ENCODE results near the gene STK10. TPM values are rescaled to one million over a fixed set of nuclear protein-coding genes. Genes with fewer than 3 reads are reported as not detected.

The STK10 gene
- total RNA-seq, 2 donors from 2014 or later: 16.1 to 23.2 TPM

DNA sequence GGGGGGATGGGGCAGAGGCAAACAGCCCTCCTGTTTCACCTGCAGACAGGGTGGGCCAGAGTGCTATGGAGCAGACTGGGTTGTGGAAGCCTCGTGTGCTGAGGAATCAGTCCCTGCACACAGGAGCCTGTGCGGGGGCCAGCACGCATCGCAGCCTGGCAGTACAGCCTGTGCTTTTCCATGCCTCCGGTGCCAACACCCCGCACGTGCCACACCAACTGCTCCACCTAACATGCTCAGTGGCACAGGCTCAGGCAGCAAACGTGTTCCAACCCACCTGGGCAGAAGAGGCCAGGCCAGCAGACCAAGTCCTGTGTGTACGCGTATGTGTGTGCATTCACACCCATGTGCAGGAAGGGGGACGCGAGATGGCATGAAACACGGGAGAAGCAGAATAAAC, 144.2 kb downstream of the STK10 start:
- intact Hi-C loops (cut with DNase I): loop anchor here (5.0 kb wide), 1 partner anchor 622 kb away; no protein-coding TSS in a partner anchor
- H3K4me3 ChIP-seq: no peak overlapping the region
- H3K9me3 ChIP-seq: no peaks in the 10 kb centered on the region
- no peaks in the 10 kb centered on the region for H3K36me3 ChIP-seq
- H3K27ac ChIP-seq: no peak overlapping the region
- TF ChIP-seq, protein P1, sequence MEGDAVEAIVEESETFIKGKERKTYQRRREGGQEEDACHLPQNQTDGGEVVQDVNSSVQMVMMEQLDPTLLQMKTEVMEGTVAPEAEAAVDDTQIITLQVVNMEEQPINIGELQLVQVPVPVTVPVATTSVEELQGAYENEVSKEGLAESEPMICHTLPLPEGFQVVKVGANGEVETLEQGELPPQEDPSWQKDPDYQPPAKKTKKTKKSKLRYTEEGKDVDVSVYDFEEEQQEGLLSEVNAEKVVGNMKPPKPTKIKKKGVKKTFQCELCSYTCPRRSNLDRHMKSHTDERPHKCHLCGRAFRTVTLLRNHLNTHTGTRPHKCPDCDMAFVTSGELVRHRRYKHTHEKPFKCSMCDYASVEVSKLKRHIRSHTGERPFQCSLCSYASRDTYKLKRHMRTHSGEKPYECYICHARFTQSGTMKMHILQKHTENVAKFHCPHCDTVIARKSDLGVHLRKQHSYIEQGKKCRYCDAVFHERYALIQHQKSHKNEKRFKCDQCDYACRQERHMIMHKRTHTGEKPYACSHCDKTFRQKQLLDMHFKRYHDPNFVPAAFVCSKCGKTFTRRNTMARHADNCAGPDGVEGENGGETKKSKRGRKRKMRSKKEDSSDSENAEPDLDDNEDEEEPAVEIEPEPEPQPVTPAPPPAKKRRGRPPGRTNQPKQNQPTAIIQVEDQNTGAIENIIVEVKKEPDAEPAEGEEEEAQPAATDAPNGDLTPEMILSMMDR (IDR thresholded peaks at IDR 0.05): no peak
- no peak for DNase-seq
- H3K27me3 ChIP-seq: no peaks in the 10 kb centered on the region
- no peaks in the 10 kb centered on the region for H3K4me1 ChIP-seq
- H3K9ac ChIP-seq (ENCODE audit: low read depth in 2 of 2, low read length in 2 of 2): no peak overlapping the region

GRCh38 chr5:172042183-172042582, 145.8 kb downstream of the STK10 start:
- H3K27ac ChIP-seq: no peak overlapping the region
- intact Hi-C loops (cut with DNase I): loop anchor here (5.0 kb wide), 1 partner anchor 620 kb away; no protein-coding TSS in a partner anchor
- no peaks in the 10 kb centered on the region for H3K27me3 ChIP-seq
- no peaks in the 10 kb centered on the region for H3K4me1 ChIP-seq
- H3K9ac ChIP-seq (ENCODE audit: low read depth in 2 of 2, low read length in 2 of 2): no peak overlapping the region
- no peaks in the 10 kb centered on the region for H3K9me3 ChIP-seq
- no peak for DNase-seq
- H3K36me3 ChIP-seq: no peaks in the 10 kb centered on the region
- TF ChIP-seq, protein P1 (IDR thresholded peaks at IDR 0.05): no peak
- H3K4me3 ChIP-seq: no peak overlapping the region

GRCh38 chr5:172038167-172038566, 149.9 kb downstream of the STK10 start:
- TF ChIP-seq, protein P1 (IDR thresholded peaks at IDR 0.05): no peak
- intact Hi-C loops (cut with DNase I): no loop called here
- no peak overlapping the region for H3K27ac ChIP-seq

DNA sequence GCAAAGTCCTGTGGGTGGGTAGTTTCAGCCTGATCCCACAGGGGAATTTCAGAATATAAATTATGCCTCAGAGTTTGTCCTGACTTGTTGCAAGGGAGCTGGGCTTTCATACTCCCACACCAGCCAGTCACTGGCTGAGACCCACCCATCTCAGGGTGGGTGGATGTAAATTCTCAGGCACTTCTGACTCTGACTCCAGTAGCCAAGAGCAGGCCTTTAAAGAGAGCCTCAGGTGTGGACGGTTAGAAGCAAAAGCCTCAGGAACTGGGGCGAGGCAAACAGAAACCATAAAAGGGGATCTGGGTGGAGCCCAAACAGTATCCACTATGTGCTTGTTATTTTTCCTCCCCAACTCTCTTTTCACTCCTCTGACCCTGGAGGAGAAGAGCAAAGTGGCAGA, 153.0 kb downstream of the STK10 start:
- DNase-seq: no peak
- Histone ChIP-seq H3K4me3 (no peak overlapping the region), H3K9me3 (no peaks in the 10 kb centered on the region), H3K36me3 (no peaks in the 10 kb centered on the region), H3K27ac (no peak overlapping the region), H3K4me1 (no peaks in the 10 kb centered on the region), H3K9ac (ENCODE audit: low read depth in 2 of 2, low read length in 2 of 2) (no peak overlapping the region), H3K27me3 (no peaks in the 10 kb centered on the region)
- TF ChIP-seq, protein P1 (IDR thresholded peaks at IDR 0.05): no peak
- intact Hi-C loops (cut with DNase I): no loop called here

More at GRCh38 chr5:172038167-172038566, 149.9 kb downstream of the STK10 start:
- Histone ChIP-seq H3K9ac (ENCODE audit: low read depth in 2 of 2, low read length in 2 of 2) (no peak overlapping the region), H3K36me3 (no peaks in the 10 kb centered on the region), H3K9me3 (no peaks in the 10 kb centered on the region), H3K27me3 (no peaks in the 10 kb centered on the region), H3K4me1 (no peaks in the 10 kb centered on the region), H3K4me3 (no peak overlapping the region)
- DNase-seq: no peak

GRCh38 chr5:172031894-172032461, 156.0 kb downstream of the STK10 start:
- Histone ChIP-seq H3K9ac (ENCODE audit: low read depth in 2 of 2, low read length in 2 of 2) (no peak overlapping the region), H3K4me1 (no peaks in the 10 kb centered on the region), H3K9me3 (no peaks in the 10 kb centered on the region), H3K27ac (no peak overlapping the region), H3K4me3 (no peak overlapping the region), H3K27me3 (no peaks in the 10 kb centered on the region), H3K36me3 (no peaks in the 10 kb centered on the region)
- intact Hi-C loops (cut with DNase I): no loop called here
- DNase-seq: no peak
- TF ChIP-seq, protein P1 (IDR thresholded peaks at IDR 0.05): no peak

Data from colonic mucosa (tissue), 4 donors.